ENCODE data around the gene KIRREL3.

Gene KIRREL3

GRCh38 chr11:126732981-126733380 is 267.6 kb downstream of the KIRREL3 start:
- FAIRE-seq (no peak), DNase-seq (ENCODE audit: insufficient read length, low spot score) (no peak)
- TF ChIP-seq, protein P1, sequence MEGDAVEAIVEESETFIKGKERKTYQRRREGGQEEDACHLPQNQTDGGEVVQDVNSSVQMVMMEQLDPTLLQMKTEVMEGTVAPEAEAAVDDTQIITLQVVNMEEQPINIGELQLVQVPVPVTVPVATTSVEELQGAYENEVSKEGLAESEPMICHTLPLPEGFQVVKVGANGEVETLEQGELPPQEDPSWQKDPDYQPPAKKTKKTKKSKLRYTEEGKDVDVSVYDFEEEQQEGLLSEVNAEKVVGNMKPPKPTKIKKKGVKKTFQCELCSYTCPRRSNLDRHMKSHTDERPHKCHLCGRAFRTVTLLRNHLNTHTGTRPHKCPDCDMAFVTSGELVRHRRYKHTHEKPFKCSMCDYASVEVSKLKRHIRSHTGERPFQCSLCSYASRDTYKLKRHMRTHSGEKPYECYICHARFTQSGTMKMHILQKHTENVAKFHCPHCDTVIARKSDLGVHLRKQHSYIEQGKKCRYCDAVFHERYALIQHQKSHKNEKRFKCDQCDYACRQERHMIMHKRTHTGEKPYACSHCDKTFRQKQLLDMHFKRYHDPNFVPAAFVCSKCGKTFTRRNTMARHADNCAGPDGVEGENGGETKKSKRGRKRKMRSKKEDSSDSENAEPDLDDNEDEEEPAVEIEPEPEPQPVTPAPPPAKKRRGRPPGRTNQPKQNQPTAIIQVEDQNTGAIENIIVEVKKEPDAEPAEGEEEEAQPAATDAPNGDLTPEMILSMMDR (IDR thresholded peaks at IDR 0.05; ENCODE audit: insufficient read depth, missing control alignments), result no peak

GRCh38 chr11:126731576-126732142 is 268.9 kb downstream of the KIRREL3 start:
- TF ChIP-seq, protein P1 (IDR thresholded peaks at IDR 0.05; ENCODE audit: insufficient read depth, missing control alignments), result no peak
- DNase-seq (ENCODE audit: insufficient read length, low spot score) (no peak), FAIRE-seq (no peak)

- DNase-seq (ENCODE audit: insufficient read length, low spot score), result no peak
- FAIRE-seq, result no peak
- TF ChIP-seq, protein P1 (IDR thresholded peaks at IDR 0.05; ENCODE audit: insufficient read depth, missing control alignments), result no peak
Observed at GRCh38 chr11:126727381-126727780, 273.2 kb downstream of the KIRREL3 start.

- FAIRE-seq (no peak), DNase-seq (ENCODE audit: insufficient read length, low spot score) (no peak)
- TF ChIP-seq, protein P1 (IDR thresholded peaks at IDR 0.05; ENCODE audit: insufficient read depth, missing control alignments), result no peak
Observed at GRCh38 chr11:126725521-126725920, 275.0 kb downstream of the KIRREL3 start.

DNA sequence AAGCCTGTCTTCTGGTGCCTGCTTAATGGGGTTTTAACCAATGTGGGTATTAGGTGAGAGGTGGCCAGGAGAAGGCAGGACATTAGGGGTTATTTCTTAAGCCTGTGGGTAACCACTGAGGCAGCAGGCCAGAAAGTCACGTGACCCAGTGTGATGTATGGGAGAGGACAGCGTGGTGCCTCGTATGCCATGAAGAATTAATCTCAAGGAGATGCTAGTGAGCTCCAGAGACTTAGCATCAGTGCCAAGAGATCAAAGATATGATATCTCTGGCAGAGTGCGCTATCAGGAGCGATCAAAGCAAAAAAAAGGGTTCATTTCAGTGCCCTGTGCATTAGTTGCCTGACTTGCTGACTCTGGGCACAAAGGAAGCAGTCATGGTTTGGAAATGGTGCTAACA is 275.5 kb downstream of the KIRREL3 start:
- DNase-seq (ENCODE audit: insufficient read length, low spot score), result no peak
- FAIRE-seq, result no peak
- TF ChIP-seq, protein P1 (IDR thresholded peaks at IDR 0.05; ENCODE audit: insufficient read depth, missing control alignments), result no peak

- TF ChIP-seq, protein P1 (IDR thresholded peaks at IDR 0.05; ENCODE audit: insufficient read depth, missing control alignments), result no peak
- DNase-seq (ENCODE audit: insufficient read length, low spot score) (no peak), FAIRE-seq (no peak)
Observed at GRCh38 chr11:126723665-126724045, 276.9 kb downstream of the KIRREL3 start.

- TF ChIP-seq, protein P1 (IDR thresholded peaks at IDR 0.05; ENCODE audit: insufficient read depth, missing control alignments), result no peak
- no peak for FAIRE-seq
- no peak for DNase-seq (ENCODE audit: insufficient read length, low spot score)
Observed at GRCh38 chr11:126722956-126723664, 277.5 kb downstream of the KIRREL3 start.

All from D721Med (cell line).